ENCODE results near the gene CTXND1. TPM values are rescaled to one million over a fixed set of nuclear protein-coding genes. Genes with fewer than 3 reads are reported as not detected.

CTXND1 gene
- total and polyA plus RNA-seq, 2 of the 13 experiments (the other 11 are each of a cell fraction or from before 2014, with no cell fraction given), result 1.2 to 2.1 TPM

DNA sequence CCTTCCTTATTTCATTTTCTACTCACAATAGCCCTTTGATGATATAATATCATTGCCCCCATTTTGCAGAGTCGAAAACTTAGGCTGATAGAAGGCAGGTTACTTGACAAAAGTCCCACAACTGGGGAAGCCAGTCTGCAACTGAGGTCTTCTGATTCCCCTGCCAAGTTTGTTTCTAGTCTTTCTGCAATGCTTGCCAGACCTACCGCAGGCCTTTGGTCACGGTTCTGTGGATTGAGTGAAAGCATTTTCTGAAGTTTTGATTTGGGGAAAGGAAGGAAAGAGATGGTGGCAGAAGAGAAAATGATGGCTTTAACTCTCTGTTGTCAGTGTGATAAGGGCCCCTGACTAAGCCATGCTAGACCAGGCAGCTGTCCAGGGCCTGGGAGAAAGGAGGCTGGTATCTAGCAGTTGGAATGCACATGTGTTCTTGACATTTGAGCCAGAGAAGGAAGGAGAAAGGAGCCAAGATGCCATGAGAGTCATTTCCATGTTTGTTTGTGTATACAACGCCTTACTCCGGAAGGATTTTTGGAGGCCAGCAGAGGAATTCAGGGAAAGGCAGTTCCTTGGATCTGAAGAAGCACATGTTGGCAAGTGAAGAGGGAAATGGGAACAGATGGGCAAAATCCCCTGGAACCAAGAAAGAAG, 69.3 kb downstream of the CTXND1 start:
- no peak overlapping the region for H3K27ac ChIP-seq (ENCODE audit: extremely low read length, insufficient read depth, low read length)
- FAIRE-seq, result no peak
- POLR2A ChIA-PET, result no interaction called here
- no peak overlapping the region for H3K4me3 ChIP-seq (replicated peaks in 1 of 3; ENCODE audit: insufficient read depth in 1 of 3, low read depth in 2 of 3, low read length in 3 of 3)
- no peaks in the 10 kb centered on the region for H3K79me2 ChIP-seq (ENCODE audit: insufficient read depth, low read length)
- H3K27me3 ChIP-seq (ENCODE audit: control insufficient read depth in 1 of 2, insufficient read depth in 2 of 2, low read length in 2 of 2), result no peaks in the 10 kb centered on the region; a peak in 1 of 5 replicates
- peaks cover 24 to 85% of the 10 kb centered on the region in 2 experiments for H3K36me3 ChIP-seq (replicated peaks in 1 of 2; ENCODE audit: control insufficient read depth in 1 of 2, insufficient read depth in 2 of 2, low read length in 2 of 2)
- no peak for TF ChIP-seq ZNF710 (CRISPR knock-in tag; IDR thresholded peaks at IDR 0.05; ENCODE audit: borderline replicate concordance)
- TF ChIP-seq MNT (IDR thresholded peaks at IDR 0.05), result peak; percentile 59
- CTCF ChIA-PET (ENCODE audit: low intra/inter-chr PET ratio, low total read pairs), result no interaction called here
- no peak overlapping the region for H3K4me2 ChIP-seq (ENCODE audit: low read depth, low read length)
- H3K9me3 ChIP-seq (ENCODE audit: low read length), result no peaks in the 10 kb centered on the region
- intact Hi-C loops (cut with micrococcal nuclease; ENCODE audit: unreplicated experiment) (no loop called here), in situ Hi-C loops (cut with HindIII; ENCODE audit: extremely low pct_ligation_motif_present, low pct_unique_long_range_greater_than_20kb) (no loop called here)
- H4K20me1 ChIP-seq (ENCODE audit: insufficient read depth, low read length), result no peaks in the 10 kb centered on the region
- H3K9ac ChIP-seq (ENCODE audit: insufficient read depth, low read depth, low read length), result no peak overlapping the region
- no peak for DNase-seq (ENCODE audit: low spot score)
- no peak overlapping the region for H2AFZ ChIP-seq (ENCODE audit: low read length)
- 98% methylated on average over 5 of the region's 5 CpGs for WGBS (ENCODE audit: low lambda C conversion rate)
- no peaks in the 10 kb centered on the region for H3K4me1 ChIP-seq (ENCODE audit: insufficient read depth, low read length)
- no peak for ATAC-seq
- BruUV-seq (replicated peaks), result no TSS peak

DNA sequence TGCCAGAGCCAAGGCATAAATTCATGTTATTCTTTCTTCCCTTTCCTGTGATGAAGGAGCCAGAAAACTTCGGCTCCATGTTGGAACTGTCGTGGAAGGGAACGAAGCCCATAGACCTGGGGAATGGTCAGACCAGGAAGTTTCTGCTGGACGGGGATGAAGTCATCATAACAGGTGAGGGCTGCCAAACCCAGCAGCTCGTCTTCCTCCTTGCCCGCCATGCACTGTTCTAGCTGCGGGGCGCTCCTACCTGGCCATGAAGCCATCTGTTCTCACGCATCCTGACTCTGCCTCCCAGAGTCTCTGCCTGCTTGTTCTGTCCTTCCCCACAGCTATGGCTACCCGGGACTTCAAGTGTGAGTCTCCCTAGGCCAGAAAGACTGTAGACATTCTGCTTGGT, 71.0 kb downstream of the CTXND1 start:
- FAIRE-seq, result no peak
- TF ChIP-seq NR2F2 (IDR thresholded peaks at IDR 0.05; ENCODE audit: borderline replicate concordance, low read depth) (no peak), MTF2 (CRISPR knock-in tag; IDR thresholded peaks at IDR 0.05; ENCODE audit: borderline replicate concordance) (no peak), SRSF9 (IDR thresholded peaks at IDR 0.05; ENCODE audit: borderline replicate concordance, insufficient read depth, low read depth, low read length, poor library complexity, severe bottlenecking) (no peak), MTERF4 (CRISPR knock-in tag; IDR thresholded peaks at IDR 0.05) (no peak), PAWR (CRISPR knock-in tag; IDR thresholded peaks at IDR 0.05; ENCODE audit: borderline replicate concordance) (no peak), MTF1 (CRISPR knock-in tag; IDR thresholded peaks at IDR 0.05) (no peak), ZC3H4 (CRISPR knock-in tag; IDR thresholded peaks at IDR 0.05; ENCODE audit: borderline replicate concordance) (no peak), SUZ12 (IDR thresholded peaks at IDR 0.05; ENCODE audit: low read depth, low read length) (no peak)
- TF ChIP-seq, protein P1, sequence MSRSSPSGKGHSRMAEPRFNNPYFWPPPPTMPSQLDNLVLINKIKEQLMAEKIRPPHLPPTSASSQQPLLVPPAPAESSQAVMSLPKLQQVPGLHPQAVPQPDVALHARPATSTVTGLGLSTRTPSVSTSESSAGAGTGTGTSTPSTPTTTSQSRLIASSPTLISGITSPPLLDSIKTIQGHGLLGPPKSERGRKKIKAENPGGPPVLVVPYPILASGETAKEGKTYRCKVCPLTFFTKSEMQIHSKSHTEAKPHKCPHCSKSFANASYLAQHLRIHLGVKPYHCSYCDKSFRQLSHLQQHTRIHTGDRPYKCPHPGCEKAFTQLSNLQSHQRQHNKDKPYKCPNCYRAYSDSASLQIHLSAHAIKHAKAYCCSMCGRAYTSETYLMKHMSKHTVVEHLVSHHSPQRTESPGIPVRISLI (CRISPR knock-in tag; IDR thresholded peaks at IDR 0.05; ENCODE audit: borderline replicate concordance), result no peak

More for the DNA sequence above, 71.0 kb downstream of the CTXND1 start:
- Histone ChIP-seq H3K4me3 (replicated peaks in 1 of 3; ENCODE audit: insufficient read depth in 1 of 3, low read depth in 2 of 3, low read length in 3 of 3) (no peak overlapping the region), H2AFZ (ENCODE audit: low read length) (no peak overlapping the region), H4K20me1 (ENCODE audit: insufficient read depth, low read length) (no peaks in the 10 kb centered on the region), H3K9me3 (ENCODE audit: low read length) (no peaks in the 10 kb centered on the region), H3K27me3 (ENCODE audit: control insufficient read depth in 1 of 2, insufficient read depth in 2 of 2, low read length in 2 of 2) (no peaks in the 10 kb centered on the region; a peak in 1 of 5 replicates), H3K79me2 (ENCODE audit: insufficient read depth, low read length) (no peaks in the 10 kb centered on the region), H3K4me2 (ENCODE audit: low read depth, low read length) (no peak overlapping the region), H3K36me3 (replicated peaks in 1 of 2; ENCODE audit: control insufficient read depth in 1 of 2, insufficient read depth in 2 of 2, low read length in 2 of 2) (peaks cover 23 to 87% of the 10 kb centered on the region in 2 experiments), H3K4me1 (ENCODE audit: insufficient read depth, low read length) (no peaks in the 10 kb centered on the region), H3K9ac (ENCODE audit: insufficient read depth, low read depth, low read length) (no peak overlapping the region), H3K27ac (ENCODE audit: extremely low read length, insufficient read depth, low read length) (no peak overlapping the region)
- intact Hi-C loops (cut with micrococcal nuclease; ENCODE audit: unreplicated experiment), result no loop called here
- 98% methylated on average over 5 of the region's 10 CpGs for WGBS (ENCODE audit: low lambda C conversion rate)
- no peak for ATAC-seq
- in situ Hi-C loops (cut with HindIII; ENCODE audit: extremely low pct_ligation_motif_present, low pct_unique_long_range_greater_than_20kb), result no loop called here
- ChIA-PET CTCF (ENCODE audit: low intra/inter-chr PET ratio, low total read pairs) (no interaction called here), POLR2A (no interaction called here)
- DNase-seq (ENCODE audit: low spot score), result no peak
- BruUV-seq (replicated peaks), result no TSS peak

Data from HepG2 (cell line).